Lower leg skin (tissue), 3 donors: ENCODE measurements around the gene LCMT1.

Source experiments
- CTCF ChIP-seq, 3 donors: fragments of 450-650 bp; IDR thresholded peaks; one replicate each; pipeline ENCODE4 v1.5.1; 2016; ENCODE audit warnings: antibody characterized with exemption in 3 of 3, mild to moderate bottlenecking in 3 of 3, moderate library complexity in 2 of 3
- POLR2A ChIP-seq, 2 donors: fragments of 450-650 bp; IDR thresholded peaks; one replicate each; pipeline ENCODE4 v1.6.1; 2016 to 2017; ENCODE audit warnings: antibody characterized with exemption in 2 of 2, mild to moderate bottlenecking in 1 of 2, moderate library complexity in 1 of 2

GRCh38 chr16:25063865-25064264, 47.7 kb upstream of the LCMT1 start:
- TF ChIP-seq CTCF (IDR thresholded peaks at IDR 0.05): no peak
- TF ChIP-seq POLR2A (IDR thresholded peaks at IDR 0.05): no peak
